Fibroblast of villous mesenchyme (primary cell): Measurements from ENCODE around the gene ZNF462. TPM values are rescaled to one million over a fixed set of nuclear protein-coding genes. Genes with fewer than 3 reads are reported as not detected.
"Not testable (repeated sequence)": the region's sequence is repeated elsewhere in the genome, so short reads cannot be mapped to it uniquely, and the experiment has no call there.

Experiments
- DNase-seq: peaks from one replicate; pipeline ENCODE4 v3.0.0-alpha.2; 2010; ENCODE audit warnings: low read depth
- H3K4me3 ChIP-seq: 2 replicates; pipeline ENCODE4 v1.5.1; 2011; ENCODE audit warnings: low read depth, mild to moderate bottlenecking, low read length
- CTCF ChIP-seq: IDR thresholded peaks from 2 replicates; pipeline ENCODE4 v1.5.1; 2012; ENCODE audit warnings: low read depth, mild to moderate bottlenecking, low read length; ENCODE audit not compliant: insufficient read depth
- total RNA-seq: library from RNA; depleted of rRNA; stranded (reverse); fragments of >200 nt; gene quantifications from 2 replicates; pipeline ENCODE4 v1.2.3, GENCODE V29; 2012

ZNF462 gene
- total RNA-seq, 1 donor: 32.4 TPM

- no peak overlapping the region for H3K4me3 ChIP-seq
- DNase-seq: no peak
- TF ChIP-seq CTCF: no peak
Observed at GRCh38 chr9:106891286-106891685, 28.3 kb downstream of the ZNF462 start.

- H3K4me3 ChIP-seq: no peak overlapping the region
- peak; percentile 93 for DNase-seq
- no peak for TF ChIP-seq CTCF
Observed at GRCh38 chr9:106892632-106893031, 29.7 kb downstream of the ZNF462 start.

GRCh38 chr9:106893088-106893487, 30.1 kb downstream of the ZNF462 start:
- no peak overlapping the region for H3K4me3 ChIP-seq
- TF ChIP-seq CTCF: no peak
- DNase-seq: peak; percentile 72

GRCh38 chr9:106896695-106897094, 33.7 kb downstream of the ZNF462 start:
- DNase-seq: peak; percentile 58

GRCh38 chr9:106897236-106897635, 34.3 kb downstream of the ZNF462 start:
- no peak for TF ChIP-seq CTCF
- no peak overlapping the region for H3K4me3 ChIP-seq
- DNase-seq: peak; percentile 63

More at GRCh38 chr9:106896695-106897094, 33.7 kb downstream of the ZNF462 start:
- no peak for TF ChIP-seq CTCF
- no peak overlapping the region for H3K4me3 ChIP-seq

- H3K4me3 ChIP-seq: no peak overlapping the region
- TF ChIP-seq CTCF: no peak
- no peak for DNase-seq
Observed at GRCh38 chr9:106897751-106898150, 34.8 kb downstream of the ZNF462 start.

- DNase-seq, H3K4me3 ChIP-seq: not testable (repeated sequence)
Observed at GRCh38 chr9:106900523-106900922, 37.6 kb downstream of the ZNF462 start.
